Activated T-helper 1 cell treated with anti-CD3 and anti-CD28 coated beads, Interleukin-2, amount 50 U/mL, for 16 hours (primary cell): ENCODE measurements around the gene COQ2.
"Not testable (repeated sequence)": the region's sequence is repeated elsewhere in the genome, so short reads cannot be mapped to it uniquely, and the experiment has no call there.

Experiments used
- DNase-seq, 2 donors: peaks; one replicate each; pipeline ENCODE4 v3.0.0-alpha.2; 2020; ENCODE audit warnings: low read depth in 1 of 2, low spot score in 1 of 2

The COQ2 gene

GRCh38 chr4:83288381-83288780 lies 3.8 kb upstream of the COQ2 start:
- DNase-seq, result not testable (repeated sequence)

GRCh38 chr4:83285055-83285407 lies 433 bp upstream of the COQ2 start:
- DNase-seq, result no peak

DNA sequence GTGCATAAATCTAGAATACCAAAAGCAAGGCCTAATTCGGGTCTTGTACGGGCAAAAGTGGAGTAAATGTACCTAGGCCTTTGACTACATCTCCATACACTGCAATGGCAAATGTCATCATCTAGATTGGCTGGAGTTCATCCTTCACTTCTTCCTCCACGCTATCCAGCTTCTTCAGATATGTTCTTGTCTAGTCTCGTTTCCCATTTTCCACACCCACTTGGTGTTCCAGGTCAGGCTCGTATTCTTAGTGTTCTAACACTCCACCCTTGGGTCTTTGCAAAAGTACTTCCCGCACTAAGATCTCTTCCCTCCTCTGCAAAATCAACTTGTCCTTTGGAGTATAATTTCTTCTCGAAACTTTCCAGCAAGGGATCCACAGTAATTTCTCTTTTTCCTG lies 1.4 kb downstream of the COQ2 start:
- no peak for DNase-seq

DNA sequence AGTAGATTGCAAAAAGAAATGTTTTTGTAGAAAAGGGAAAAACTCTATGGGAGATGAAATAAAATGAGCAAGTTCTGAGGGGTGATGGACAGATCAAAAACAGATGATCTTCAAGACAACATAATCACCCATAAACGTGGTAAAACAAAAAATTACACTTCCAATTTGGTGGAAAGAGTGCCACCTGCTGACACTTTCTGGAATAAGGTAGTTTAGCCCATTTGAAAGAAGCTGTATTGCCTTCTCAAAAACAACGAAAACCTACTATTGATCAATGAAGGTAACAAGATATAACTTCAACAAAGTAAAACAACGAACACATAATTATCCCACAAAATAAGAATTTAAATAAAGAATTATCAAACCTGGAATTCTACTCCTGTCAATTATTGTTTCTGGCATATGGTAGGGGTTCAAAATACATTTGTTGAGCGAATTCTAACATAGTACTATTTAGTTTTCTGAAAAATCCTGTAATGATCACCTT lies 2.5 kb downstream of the COQ2 start:
- DNase-seq, result peak in 1 of 2 donors; percentile 29

- DNase-seq, result no peak
These were observed 3.3 kb downstream of the COQ2 start for GRCh38 chr4:83281307-83281706.

DNA sequence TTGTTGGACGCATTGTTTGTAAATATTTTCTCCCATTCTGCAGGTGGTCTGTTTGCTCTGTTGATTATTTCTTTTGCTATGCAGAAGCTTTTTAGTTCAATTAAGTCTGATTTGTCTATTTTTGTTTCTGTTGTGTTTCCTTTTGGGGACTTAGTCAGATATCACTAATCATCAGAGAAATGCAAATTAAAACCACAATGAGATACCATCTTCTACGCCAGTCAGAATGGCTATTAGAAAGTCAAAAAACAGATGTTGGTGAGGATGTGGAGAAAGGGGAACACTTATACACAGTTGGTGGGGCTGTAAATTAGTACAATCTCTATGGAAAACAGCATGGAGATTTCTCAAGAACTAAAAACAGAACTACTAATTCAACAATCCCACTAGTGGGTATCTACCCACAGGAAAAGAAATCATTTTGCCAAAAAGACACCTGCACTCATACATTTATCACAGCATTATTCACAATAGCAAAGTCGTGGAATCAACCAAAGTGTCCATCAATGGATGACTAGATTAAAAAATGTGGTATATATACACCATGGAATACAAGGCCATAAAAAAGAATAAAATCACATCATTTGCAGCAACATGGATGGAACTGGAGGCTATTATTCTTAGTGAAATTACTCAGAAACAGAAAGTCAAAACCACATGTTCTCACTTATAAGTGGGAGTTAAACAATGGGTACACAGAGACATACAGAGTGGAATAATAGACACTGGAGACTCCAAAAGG lies 8.1 kb downstream of the COQ2 start:
- no peak for DNase-seq

DNA sequence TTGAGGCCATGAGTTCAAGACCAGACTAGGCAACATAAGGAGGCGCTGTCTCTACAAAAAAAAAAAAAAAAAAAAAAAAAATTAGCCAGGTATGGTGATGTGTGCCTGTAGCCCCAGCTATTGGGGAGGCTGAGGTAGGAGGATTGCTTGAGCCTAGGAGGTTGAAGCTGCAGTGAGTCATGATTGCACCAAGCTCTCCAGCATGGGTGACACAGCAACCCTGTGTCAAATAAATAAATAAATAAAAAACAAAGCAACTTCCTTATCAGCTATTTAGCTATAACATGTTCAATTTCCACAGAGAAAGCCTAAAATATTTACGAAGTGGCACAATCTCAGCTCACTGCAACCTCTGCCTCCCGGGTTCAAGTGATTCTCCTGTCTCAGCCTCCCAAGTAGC lies 10.7 kb downstream of the COQ2 start:
- not testable (repeated sequence) for DNase-seq

- DNase-seq, result no peak
These were observed 11.7 kb downstream of the COQ2 start for GRCh38 chr4:83272900-83273299.

DNA sequence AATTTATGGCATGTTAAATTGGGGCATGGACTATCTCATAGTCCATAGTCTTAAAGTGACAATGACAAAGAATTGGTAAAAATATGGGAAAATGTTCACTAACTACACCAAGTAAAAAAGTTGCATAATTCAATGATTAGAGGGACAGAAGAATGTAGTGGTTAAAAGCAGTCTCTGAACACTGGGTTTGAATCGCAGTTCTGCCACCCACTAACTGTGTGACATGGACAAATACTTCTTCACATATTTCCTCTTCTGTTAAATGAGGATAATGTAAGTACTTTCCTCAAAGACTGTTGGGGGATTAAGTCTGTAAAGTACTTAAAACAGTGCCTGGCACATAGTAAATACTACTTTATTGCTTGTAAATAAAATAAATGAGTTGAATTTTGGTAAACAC lies 15.3 kb downstream of the COQ2 start:
- no peak for DNase-seq

- no peak for DNase-seq
These were observed 16.1 kb downstream of the COQ2 start for GRCh38 chr4:83268491-83268890.

DNA sequence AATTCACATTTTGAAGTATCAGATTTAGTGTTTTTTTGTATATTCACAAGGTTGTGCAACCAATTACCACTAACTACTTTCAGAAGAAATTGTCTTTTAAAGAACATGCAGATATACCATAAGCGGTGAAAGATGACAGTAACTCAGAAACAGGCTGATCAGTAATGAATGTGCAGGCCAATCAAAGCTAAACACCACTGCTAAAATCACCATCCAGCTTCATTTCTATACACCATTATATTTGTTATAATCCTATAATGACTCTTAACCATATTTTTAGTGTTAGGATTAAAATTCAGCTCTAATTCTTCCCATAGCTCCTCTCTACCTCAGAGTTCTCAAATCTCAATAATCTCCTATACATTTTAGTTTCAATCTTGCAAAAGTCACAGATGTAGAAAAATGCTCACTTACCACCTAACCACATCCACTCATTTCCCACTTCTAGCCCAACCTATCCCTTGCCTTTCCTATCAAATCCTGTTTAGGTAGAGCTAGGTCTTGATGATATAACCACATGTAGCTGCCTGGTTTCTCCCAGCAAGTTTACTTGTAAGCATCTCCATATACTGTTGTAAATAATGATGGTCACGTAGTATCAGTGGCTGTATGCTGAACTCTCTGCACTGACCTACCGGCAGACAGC lies 16.6 kb downstream of the COQ2 start:
- no peak for DNase-seq

- no peak for DNase-seq
These were observed 17.3 kb downstream of the COQ2 start for GRCh38 chr4:83267121-83267829.

DNA sequence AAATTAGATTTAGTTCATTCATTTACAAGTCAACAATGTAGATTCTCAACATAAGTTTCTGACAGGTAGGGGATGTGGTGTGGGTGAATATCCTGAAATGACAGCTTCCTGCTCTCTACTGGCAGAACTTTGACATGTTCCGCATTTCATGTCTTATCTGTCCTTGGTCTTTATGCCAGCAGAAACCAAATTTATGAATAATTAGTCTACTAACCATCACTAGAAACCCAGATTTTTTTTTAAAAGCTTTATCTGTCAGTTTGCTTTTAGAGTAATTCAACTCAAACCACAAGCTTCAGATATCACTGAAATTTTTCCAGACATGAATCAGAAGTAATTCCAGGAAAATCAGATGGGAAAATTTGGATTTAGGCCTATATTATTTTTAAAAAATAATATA lies 17.9 kb downstream of the COQ2 start:
- DNase-seq, result no peak

DNA sequence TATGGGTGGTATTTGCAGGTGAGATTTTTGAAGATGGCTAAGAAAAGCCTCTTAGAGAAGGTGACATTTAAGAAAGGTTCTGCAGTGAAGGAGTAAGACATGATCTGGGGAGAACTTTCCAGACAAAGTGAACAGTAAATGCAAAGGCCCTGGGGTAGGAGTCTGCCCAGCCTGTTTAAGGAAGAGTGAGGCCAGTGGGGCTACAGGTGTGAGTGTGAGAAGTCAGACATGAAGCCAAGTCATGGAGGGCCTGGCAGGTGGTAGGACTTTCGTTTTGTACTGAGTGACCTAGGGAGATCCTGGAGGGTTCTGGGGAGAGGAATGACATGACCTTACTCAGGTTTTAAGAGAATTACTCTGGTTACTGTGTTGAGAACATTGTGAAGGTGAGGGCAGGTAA lies 21.5 kb downstream of the COQ2 start:
- no peak for DNase-seq

- DNase-seq, result no peak
These were observed 21.9 kb downstream of the COQ2 start for GRCh38 chr4:83262682-83263081.

DNA sequence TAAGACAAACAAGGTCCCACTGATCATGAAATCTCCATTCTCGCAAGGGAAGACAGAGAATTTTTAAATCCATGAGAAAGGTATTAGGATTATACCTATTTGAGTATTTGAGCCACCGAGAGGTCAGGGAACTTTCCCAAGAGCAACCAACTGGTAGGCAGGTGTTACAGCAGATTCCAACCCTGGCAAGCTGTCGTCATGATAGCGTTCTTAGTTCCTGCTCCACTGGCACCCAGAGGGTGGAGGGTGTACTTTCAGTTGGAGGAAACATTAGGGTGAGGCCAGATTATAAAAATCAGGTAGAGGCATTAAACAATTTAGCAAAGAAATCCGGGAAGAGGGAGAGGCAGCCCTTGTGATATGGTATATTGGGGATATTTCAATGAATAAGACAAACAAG lies 23.3 kb downstream of the COQ2 start:
- no peak for DNase-seq

DNA sequence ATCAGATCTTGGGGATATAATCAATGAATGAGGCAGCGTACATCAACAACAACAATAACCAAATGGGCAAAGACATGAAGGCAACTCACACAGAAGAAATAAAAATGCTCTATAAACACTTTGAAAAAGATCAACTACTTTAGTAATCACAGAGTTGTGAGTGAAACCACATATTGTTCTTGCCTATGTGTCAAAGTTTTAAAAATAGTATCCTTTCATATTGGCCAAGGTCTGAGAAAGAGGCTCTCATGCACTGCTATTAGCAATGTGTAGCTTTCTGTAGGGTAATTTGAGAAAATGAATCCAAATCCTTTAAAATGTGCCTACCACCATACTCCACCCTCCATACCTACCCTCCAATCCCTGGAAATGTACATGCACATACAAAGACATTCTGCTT lies 25.0 kb downstream of the COQ2 start:
- no peak for DNase-seq

DNA sequence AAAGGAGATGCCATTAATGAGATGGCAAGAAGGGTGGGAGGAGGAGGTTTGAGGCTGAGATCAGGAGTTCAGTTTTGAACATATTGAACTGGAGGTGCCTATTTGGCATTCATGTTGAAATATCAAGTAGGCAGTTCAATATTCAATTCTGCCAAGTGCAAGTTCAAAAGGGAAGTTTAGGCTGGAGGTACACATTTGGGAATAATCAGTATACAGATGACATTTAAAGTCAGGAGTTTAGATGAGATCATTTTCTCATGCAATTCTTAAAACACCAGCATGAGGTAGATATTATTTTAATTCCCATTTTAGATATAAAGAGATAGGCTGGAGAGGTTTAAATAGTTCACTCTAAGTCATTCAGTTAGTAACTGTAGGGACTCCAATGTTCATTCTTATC lies 26.1 kb downstream of the COQ2 start:
- no peak for DNase-seq

DNA sequence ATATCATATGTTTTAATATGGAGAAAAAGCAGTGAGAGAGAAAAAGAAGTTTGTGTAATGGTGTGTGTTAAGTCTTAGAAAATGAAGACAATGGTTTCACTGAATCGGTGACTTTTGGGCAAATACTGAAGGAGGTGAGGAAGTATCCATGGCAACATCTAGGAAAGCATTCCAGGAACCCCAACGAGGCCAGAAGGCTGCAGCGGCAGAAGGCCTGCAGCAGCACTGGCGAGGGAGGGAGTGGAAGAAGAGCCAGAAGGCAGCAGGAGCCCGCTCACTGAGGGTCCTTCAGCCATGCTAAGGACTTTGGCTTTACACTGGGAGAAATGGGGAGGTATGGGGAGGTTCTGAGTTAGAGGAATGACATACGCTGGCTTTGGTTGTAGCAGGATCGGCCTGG lies 26.8 kb downstream of the COQ2 start:
- no peak for DNase-seq

DNA sequence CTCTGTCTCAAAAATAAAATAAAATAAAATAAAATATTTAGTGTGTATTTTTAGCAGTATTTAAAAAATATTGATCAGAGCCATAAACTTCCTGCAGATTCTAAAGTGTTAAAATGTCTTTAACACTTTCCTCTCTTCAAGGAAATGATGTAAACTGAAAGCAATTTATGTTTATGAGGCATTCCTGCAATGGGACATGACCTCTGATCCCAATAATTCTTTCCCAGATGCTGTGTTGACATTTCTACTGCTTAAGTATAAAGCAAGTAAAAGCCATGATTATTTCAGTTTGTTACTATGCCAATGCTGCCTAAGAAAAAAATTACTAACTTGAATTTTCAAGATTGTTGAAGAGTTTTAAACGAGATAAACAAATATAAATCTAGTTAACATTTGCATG lies 29.0 kb downstream of the COQ2 start:
- no peak for DNase-seq

- peak; percentile 34 to 38 for DNase-seq
These were observed 31.7 kb downstream of the COQ2 start for GRCh38 chr4:83252782-83253405.

DNA sequence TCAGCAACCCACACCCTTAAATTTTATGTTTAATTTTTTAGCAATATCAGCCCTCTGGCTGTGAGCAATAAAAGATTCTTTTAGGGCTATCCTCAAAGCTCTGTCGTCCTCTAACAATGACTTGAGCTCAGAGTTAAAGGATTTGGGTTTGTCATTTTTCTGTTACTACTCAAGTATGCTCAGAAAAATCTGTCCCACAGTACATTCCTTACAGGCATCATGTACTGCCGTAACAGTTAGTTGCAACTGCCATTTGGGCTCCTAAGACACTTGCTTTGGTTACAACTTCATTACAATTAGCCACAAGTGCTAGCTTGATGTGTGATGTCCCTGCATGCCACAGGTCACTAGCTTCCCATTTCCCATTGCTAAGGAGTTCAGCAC lies 33.2 kb downstream of the COQ2 start:
- no peak for DNase-seq
